Astrocyte of the spinal cord (primary cell): ENCODE measurements around the gene MAML3.

Experiments used
- DNase-seq: peaks from one replicate; pipeline ENCODE4 v3.0.0; 2011; ENCODE audit warnings: low read depth, low spot score
- H3K4me3 ChIP-seq: 2 replicates; pipeline ENCODE4 v1.5.1; 2011; ENCODE audit warnings: low read depth, mild to moderate bottlenecking, low read length, moderate library complexity
- CTCF ChIP-seq: IDR thresholded peaks from 2 replicates; pipeline ENCODE4 v1.5.1; 2012; ENCODE audit warnings: low read depth, mild to moderate bottlenecking, low read length, inconsistent platforms
- in situ Hi-C: cut with HindIII; loops from 2 replicates; pipeline ENCODE4 v1.10.0; 2017; ENCODE audit warnings: low sequenced_read_pairs

Gene MAML3

GRCh38 chr4:140089216-140089615, 64.8 kb downstream of the MAML3 start:
- H3K4me3 ChIP-seq: no peak overlapping the region
- in situ Hi-C loops: no loop called here
- no peak for DNase-seq
- TF ChIP-seq CTCF: no peak

GRCh38 chr4:140088323-140088967, 65.5 kb downstream of the MAML3 start:
- in situ Hi-C loops: no loop called here
- DNase-seq: no peak
- H3K4me3 ChIP-seq: no peak overlapping the region
- no peak for TF ChIP-seq CTCF

- no peak for DNase-seq
- H3K4me3 ChIP-seq: no peak overlapping the region
- in situ Hi-C loops: no loop called here
- TF ChIP-seq CTCF: no peak
These were observed 68.1 kb downstream of the MAML3 start for GRCh38 chr4:140085881-140086280.

GRCh38 chr4:140085062-140085622, 68.8 kb downstream of the MAML3 start:
- TF ChIP-seq CTCF: no peak
- DNase-seq: no peak
- H3K4me3 ChIP-seq: no peak overlapping the region
- in situ Hi-C loops: no loop called here

- no peak overlapping the region for H3K4me3 ChIP-seq
- in situ Hi-C loops: no loop called here
- no peak for TF ChIP-seq CTCF
- DNase-seq: no peak
These were observed 69.6 kb downstream of the MAML3 start for GRCh38 chr4:140084385-140084784.

- no peak overlapping the region for H3K4me3 ChIP-seq
- no peak for TF ChIP-seq CTCF
- in situ Hi-C loops: no loop called here
- no peak for DNase-seq
These were observed 71.6 kb downstream of the MAML3 start for GRCh38 chr4:140082391-140082755.
